ENCODE data around the gene SRD5A3.

DNA sequence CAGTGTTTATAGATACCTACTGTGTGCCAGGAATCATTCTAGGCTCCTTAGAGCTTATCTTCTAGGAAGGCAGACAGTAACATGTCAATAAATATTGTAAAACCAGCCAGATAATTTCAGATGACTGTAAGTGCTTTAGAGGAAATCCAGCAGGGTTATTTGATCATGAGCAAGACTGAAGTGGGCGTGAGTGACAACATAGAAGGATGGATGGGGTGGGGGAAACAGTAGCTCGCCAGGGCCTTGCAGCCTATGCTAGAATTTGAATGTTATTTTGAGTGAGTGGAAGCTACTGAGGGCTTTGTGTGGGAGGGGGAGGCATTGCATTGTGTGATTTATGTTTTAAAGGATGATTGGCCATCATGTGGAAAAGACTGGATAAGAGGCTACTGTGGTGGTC is 6.7 kb downstream of the SRD5A3 start:
- TF ChIP-seq, protein P1, sequence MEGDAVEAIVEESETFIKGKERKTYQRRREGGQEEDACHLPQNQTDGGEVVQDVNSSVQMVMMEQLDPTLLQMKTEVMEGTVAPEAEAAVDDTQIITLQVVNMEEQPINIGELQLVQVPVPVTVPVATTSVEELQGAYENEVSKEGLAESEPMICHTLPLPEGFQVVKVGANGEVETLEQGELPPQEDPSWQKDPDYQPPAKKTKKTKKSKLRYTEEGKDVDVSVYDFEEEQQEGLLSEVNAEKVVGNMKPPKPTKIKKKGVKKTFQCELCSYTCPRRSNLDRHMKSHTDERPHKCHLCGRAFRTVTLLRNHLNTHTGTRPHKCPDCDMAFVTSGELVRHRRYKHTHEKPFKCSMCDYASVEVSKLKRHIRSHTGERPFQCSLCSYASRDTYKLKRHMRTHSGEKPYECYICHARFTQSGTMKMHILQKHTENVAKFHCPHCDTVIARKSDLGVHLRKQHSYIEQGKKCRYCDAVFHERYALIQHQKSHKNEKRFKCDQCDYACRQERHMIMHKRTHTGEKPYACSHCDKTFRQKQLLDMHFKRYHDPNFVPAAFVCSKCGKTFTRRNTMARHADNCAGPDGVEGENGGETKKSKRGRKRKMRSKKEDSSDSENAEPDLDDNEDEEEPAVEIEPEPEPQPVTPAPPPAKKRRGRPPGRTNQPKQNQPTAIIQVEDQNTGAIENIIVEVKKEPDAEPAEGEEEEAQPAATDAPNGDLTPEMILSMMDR (IDR thresholded peaks at IDR 0.05) = no peak
- no peak for TF ChIP-seq POLR2A (IDR thresholded peaks at IDR 0.05)

Measured in body of pancreas (tissue), 4 donors.